Measurements from ENCODE around the gene NRBP1. TPM values are rescaled to one million over a fixed set of nuclear protein-coding genes. Genes with fewer than 3 reads are reported as not detected.

The NRBP1 gene
- total and polyA plus RNA-seq, 9 of the 15 experiments (the other 6 are each of a cell fraction or from before 2014, with no cell fraction given), result 2.9 to 84.5 (median 36.9) TPM

DNA sequence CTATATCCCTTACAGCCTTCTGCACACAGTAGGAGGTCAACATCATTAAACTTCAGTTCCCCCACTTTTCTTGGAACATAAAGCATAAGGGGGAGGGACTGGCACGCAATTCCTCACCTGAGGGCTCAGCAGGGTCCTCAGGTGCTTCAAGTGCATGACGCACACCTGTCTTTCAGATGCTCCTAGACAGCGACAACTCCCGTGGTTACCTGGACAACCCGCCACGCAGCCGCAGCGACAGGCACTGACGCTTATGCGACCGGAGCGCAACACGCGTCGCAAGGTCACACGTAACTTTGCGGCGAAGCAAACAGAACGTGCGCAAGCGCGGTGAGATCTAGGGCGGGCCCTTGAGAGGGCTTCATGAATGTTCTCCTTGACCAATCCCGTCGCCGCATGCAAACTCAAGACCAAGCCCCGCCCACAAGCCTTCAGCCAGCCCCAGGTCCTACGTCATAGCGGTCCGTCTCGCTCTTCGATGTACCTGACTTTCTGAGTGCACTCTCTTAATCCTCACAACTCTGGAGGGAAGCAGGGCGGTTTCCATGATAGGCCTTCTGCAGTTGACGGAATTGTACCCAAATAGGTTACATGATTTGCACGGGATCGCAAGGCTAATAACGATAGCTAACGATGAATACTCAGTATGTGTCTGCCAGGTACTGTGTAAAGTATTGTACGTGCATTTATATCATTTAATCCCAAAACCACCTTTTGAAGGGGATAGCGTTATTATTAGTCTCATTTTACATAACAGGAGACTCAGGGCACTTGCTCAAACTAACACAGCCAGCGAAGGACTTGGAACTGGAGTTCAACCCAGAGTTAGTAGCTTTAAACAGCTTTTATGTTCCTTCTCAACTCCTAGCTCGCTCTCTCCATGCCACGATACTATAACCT, 61.3 kb downstream of the NRBP1 start, which contains the start of gene IFT172 (continued):
- TF ChIP-seq, protein P1, sequence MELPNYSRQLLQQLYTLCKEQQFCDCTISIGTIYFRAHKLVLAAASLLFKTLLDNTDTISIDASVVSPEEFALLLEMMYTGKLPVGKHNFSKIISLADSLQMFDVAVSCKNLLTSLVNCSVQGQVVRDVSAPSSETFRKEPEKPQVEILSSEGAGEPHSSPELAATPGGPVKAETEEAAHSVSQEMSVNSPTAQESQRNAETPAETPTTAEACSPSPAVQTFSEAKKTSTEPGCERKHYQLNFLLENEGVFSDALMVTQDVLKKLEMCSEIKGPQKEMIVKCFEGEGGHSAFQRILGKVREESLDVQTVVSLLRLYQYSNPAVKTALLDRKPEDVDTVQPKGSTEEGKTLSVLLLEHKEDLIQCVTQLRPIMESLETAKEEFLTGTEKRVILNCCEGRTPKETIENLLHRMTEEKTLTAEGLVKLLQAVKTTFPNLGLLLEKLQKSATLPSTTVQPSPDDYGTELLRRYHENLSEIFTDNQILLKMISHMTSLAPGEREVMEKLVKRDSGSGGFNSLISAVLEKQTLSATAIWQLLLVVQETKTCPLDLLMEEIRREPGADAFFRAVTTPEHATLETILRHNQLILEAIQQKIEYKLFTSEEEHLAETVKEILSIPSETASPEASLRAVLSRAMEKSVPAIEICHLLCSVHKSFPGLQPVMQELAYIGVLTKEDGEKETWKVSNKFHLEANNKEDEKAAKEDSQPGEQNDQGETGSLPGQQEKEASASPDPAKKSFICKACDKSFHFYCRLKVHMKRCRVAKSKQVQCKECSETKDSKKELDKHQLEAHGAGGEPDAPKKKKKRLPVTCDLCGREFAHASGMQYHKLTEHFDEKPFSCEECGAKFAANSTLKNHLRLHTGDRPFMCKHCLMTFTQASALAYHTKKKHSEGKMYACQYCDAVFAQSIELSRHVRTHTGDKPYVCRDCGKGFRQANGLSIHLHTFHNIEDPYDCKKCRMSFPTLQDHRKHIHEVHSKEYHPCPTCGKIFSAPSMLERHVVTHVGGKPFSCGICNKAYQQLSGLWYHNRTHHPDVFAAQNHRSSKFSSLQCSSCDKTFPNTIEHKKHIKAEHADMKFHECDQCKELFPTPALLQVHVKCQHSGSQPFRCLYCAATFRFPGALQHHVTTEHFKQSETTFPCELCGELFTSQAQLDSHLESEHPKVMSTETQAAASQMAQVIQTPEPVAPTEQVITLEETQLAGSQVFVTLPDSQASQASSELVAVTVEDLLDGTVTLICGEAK (IDR thresholded peaks at IDR 0.05), result no peak
- TF ChIP-seq, protein P1 (CRISPR knock-in tag; IDR thresholded peaks at IDR 0.05), result no peak
- TF ChIP-seq ATF1 (CRISPR knock-in tag; IDR thresholded peaks at IDR 0.05), result peak; percentile 94
- TF ChIP-seq ATF1 (tag; IDR thresholded peaks at IDR 0.05), result peak; percentile 99
- no peak for TF ChIP-seq RBM22 (IDR thresholded peaks at IDR 0.05; ENCODE audit: low read depth, low read length, poor library complexity, severe bottlenecking)
- peak in 1 of 2 experiments; percentile 99; a peak in 3 of 4 replicates for TF ChIP-seq HDAC1 (IDR thresholded peaks at IDR 0.05)
- no peak for TF ChIP-seq POLR2AphosphoS2 (IDR thresholded peaks at IDR 0.05; ENCODE audit: low read length)
- TF ChIP-seq, protein P2, sequence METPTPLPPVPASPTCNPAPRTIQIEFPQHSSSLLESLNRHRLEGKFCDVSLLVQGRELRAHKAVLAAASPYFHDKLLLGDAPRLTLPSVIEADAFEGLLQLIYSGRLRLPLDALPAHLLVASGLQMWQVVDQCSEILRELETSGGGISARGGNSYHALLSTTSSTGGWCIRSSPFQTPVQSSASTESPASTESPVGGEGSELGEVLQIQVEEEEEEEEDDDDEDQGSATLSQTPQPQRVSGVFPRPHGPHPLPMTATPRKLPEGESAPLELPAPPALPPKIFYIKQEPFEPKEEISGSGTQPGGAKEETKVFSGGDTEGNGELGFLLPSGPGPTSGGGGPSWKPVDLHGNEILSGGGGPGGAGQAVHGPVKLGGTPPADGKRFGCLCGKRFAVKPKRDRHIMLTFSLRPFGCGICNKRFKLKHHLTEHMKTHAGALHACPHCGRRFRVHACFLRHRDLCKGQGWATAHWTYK (CRISPR knock-in tag; IDR thresholded peaks at IDR 0.05), result no peak
- TF ChIP-seq CBFB (CRISPR knock-in tag; IDR thresholded peaks at IDR 0.05), result no peak
- no peak for TF ChIP-seq NONO (IDR thresholded peaks at IDR 0.05; ENCODE audit: low read depth in 2 of 2, low read length in 1 of 2)
- TF ChIP-seq ZNF431 (CRISPR knock-in tag; IDR thresholded peaks at IDR 0.05), result no peak
- TF ChIP-seq ZBED1 (IDR thresholded peaks at IDR 0.05), result no peak
- TF ChIP-seq ZNF23 (CRISPR knock-in tag; IDR thresholded peaks at IDR 0.05), result no peak
- TF ChIP-seq PHF21A (IDR thresholded peaks at IDR 0.05; ENCODE audit: borderline replicate concordance, low read depth), result no peak
- TF ChIP-seq ZBTB1 (CRISPR knock-in tag; IDR thresholded peaks at IDR 0.05; ENCODE audit: borderline replicate concordance, low read depth), result no peak
- no peak for TF ChIP-seq CBFA2T3 (IDR thresholded peaks at IDR 0.05)

Measured in K562 (cell line).